Activated T-cell treated with anti-CD3 and anti-CD28 coated beads, Interleukin-2, amount 50 U/mL, for 48 hours (primary cell): Measurements from ENCODE around the gene ADAMTS17.
"Not testable (repeated sequence)": the region's sequence is repeated elsewhere in the genome, so short reads cannot be mapped to it uniquely, and the experiment has no call there.

Experiments
- DNase-seq, 2 experiments: peaks; one replicate each; pipeline ENCODE4 v3.0.0-alpha.2; 2020

ADAMTS17 gene

DNA sequence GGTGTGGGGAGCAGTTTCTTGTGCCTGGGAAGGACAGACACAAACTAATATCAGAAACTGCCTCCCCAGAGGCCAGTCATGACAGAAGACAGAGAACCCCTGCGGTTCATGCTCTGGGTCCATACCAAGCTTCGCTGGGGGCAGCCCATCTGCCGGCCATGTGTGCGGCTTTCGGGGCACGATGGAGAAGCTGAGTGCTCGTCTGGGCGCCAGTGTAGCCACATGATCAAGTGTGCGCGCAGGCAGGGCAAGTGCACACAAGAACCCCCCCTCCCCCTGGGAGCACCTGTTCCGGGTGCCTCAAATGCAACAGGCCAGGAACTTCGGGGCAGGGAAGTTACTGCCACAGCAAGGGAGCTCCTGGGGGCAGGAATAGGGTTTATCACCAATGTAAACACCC, 1.8 kb downstream of the ADAMTS17 start:
- no peak for DNase-seq

GRCh38 chr15:100339451-100339850, 2.3 kb downstream of the ADAMTS17 start:
- DNase-seq, result not testable (repeated sequence)

DNA sequence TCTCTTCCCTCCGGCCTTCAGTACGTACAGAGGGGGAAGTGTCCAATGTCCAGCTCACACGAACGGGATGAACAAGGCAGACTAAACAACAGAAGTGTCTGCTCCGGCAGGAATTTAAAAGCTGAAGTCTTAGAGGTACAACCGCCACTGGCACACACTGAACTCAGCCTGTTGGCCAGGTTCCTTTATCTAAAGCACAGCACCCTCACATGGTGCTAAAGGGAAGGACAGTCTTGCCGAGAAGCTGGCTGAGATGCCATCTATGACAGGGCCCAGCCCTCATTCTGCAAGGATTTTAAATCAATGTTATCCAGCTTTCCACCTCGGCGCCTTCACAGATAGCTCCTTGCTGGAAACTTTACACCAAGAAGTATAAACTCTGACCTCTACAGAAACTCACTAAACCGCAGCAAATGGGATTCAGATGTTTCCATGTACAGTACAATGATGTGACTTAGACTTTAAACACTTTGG, 2.8 kb downstream of the ADAMTS17 start:
- peak; percentile 66 to 72 for DNase-seq

DNA sequence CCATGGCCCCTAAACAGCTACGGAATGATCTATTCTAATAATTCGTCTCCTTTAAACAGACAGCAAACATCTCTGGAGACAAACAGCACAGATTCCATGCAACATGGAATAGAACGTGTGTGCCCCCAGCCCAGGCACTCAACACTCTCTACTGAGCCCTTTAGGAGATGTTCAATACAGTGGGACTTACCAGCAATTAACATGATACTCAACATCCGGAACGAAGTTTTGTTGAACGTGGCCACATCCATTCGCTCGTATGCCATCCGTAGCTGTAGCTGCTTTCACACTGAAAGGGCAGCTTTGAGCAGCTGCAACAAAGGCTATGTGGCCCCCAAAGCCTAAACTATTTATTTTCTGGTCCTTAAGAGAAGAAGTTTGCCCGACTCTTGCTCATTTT, 3.5 kb downstream of the ADAMTS17 start:
- DNase-seq, result no peak

GRCh38 chr15:100337096-100338044, 4.4 kb downstream of the ADAMTS17 start:
- DNase-seq, result no peak

GRCh38 chr15:100336061-100336460, 5.7 kb downstream of the ADAMTS17 start:
- DNase-seq, result no peak

DNA sequence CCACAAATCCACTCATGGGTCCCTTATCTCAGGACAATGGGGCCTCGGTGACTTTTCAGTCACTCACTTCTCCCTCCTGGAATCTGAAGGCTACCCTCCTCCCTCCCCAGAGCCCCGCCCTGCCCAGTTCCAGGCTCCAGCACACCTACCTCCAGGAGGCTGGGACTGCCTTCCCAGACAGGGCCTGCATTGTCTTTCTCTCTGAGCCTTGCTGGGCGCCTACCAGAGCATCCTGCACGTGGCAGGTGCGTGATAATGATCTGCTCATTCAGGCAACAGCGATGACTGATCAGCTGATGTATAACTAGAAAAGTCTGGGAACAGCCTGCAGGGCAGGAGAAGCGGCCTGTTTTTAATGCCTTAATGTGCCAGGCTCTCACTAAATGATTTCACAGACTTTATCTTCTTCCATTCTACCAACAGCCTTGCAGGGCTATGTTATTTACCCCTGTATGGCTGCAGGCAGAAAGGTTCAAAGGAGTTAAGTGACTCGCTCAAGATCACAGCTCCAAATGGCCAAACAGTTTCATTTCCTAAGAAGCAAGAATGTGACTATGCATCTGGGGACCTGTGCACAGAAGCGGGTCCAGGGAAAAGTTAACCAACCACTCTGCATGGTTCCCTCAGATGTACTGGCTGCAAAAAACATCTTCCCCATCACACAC, 6.3 kb downstream of the ADAMTS17 start:
- DNase-seq, result peak in 1 of 2 experiments; percentile 39

DNA sequence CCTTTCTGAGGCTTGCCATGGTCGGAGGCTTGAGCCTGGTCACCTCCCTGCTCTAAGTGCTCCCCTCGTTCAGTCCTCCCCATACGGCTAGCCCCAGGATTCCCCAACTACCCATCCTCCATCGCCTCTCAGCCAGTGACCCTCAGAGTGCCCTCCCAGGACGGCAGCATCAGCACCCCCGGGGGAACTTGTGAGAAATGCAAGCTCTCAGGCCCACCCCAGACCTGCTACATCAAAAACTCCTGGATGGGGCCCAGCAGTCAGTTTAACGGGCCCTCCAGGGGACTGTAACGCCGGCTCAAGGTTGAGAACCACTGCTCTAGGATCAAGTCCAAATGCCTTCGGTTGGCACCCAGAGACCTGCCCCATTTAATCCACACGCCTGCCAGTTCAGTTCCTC, 6.9 kb downstream of the ADAMTS17 start:
- DNase-seq, result no peak

- no peak for DNase-seq
These were observed 7.3 kb downstream of the ADAMTS17 start for GRCh38 chr15:100334456-100334855.

DNA sequence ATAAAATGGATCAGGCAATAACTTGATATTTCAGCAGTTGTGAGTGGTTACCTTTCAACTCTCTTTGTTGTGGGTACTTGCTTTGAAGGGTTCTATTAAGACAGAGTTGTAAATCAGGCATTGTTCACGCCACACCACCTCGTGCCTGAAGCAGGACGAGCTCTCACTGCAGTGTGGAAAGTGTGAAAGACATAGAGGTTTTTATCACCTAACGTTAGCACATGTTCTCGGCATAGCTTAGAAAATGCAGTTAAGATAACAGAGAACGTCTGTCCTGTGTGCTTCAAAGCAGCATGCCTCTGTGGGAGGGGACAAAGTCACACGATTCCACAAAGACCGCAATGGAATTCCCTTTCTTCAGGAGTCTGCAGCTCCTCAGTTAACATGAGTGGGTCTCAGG, 7.8 kb downstream of the ADAMTS17 start:
- no peak for DNase-seq

DNA sequence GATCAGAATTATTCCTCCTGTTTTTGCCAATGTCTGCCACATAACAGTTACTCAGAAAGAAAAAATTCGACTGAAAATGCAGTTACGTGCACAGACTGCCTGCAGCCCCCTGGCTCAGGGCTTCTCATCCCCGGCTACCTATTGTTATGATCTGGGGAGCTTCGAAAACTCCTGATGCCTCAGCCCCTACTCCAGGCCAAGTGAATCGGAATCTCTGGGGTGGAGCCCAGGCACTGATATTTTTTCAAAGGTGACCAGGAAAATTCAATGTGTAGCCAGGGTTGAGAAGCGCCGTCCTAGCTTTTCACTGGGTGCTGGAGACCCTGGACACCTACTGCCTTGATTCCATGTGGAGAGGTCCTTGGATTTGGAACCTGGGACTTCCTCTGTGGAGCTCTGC, 8.5 kb downstream of the ADAMTS17 start:
- no peak for DNase-seq

DNA sequence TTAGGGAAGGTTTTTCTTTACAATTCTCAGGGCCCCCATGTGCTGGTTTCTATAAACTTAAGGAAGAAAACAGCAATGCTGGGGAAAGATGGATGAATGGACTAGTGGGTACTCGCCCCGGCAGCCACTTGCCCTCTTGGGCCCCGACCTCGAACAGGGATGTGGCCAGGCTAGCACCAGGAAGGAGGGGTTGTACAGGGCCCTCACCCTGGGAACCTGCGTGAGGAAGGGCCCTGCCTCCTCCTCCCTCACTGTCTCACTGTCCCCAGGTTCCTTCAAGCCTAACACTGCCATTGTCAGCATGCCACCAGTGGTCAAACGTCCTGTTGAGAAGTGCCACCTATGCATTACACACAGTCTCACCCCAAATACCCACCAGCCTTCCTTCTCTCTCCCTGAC, 9.1 kb downstream of the ADAMTS17 start:
- DNase-seq, result no peak

DNA sequence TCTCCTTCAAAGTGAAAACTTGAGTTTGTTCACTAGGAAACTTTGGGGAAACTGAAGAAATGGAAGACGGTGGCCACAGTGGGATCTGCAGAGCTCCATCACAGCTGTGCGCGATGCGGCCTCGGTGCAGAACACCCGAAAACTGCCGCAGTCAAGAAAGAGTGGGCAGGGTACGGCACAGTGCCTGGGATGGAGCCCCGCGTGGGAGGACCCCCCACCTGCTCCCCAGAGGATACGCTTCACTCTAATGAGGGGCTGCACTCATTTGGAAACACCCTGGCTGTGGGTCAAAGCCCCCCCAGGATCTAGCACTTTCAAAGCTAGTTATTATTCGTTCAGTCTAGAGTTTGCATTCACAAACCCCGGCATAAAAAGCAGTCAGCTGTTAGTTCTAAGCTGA, 9.5 kb downstream of the ADAMTS17 start:
- no peak for DNase-seq

GRCh38 chr15:100330629-100331215, 11.1 kb downstream of the ADAMTS17 start:
- peak in 1 of 2 experiments; percentile 42 for DNase-seq

GRCh38 chr15:100330221-100330620, 11.6 kb downstream of the ADAMTS17 start:
- DNase-seq, result peak; percentile 55 to 58

GRCh38 chr15:100328796-100329195, 13.0 kb downstream of the ADAMTS17 start:
- DNase-seq, result peak in 1 of 2 experiments; percentile 10

DNA sequence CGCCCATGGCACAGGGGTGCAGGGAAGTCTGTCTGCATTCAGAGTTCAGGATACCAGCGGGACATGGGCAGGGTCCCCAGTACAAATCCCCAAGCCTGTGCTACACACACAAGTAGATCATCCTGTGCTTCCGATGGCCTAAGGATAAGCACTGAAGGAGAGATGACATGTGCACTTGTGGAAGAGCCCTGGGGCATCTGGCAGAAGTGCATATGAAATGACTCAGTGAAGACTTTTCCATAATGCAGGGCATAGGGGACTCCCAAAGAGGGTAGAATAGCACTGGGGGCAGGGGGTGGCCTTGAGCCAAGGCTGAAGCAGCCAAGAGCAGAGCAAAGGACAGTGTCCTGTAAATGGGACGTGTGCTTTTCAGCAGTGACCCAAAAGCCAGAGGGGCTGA, 22.9 kb downstream of the ADAMTS17 start:
- DNase-seq, result no peak

DNA sequence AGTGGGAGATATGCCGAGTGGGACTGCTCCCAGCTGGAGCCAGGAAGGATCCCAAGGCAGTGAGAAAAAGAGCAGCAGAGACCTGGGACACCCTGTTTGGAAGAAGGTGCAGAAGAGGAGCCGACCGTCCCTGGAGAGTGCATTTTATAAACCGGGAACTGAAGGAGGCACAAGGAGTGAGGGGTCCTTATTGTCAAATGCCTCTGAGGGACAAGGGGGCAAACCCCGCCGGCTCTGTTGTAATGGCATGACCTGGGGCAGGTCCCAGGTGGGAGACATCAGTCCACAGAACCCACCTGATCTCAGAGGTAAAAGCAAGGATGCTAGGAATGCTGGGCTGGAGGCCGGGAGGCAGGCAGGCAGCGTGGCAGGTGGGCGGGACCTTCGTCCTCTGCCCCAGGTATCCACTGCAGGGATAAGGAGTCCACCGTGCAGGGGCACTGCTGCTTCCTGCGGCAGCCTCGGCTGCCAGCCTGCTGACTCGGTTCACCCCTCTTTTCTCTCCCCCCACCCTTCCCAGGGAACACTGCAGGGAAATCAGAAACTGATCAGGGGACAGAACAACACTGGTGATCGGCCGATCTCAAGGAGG, 26.9 kb downstream of the ADAMTS17 start:
- DNase-seq, result no peak

GRCh38 chr15:100311833-100312476, 29.8 kb downstream of the ADAMTS17 start:
- DNase-seq, result no peak

GRCh38 chr15:100311154-100311625, 30.6 kb downstream of the ADAMTS17 start:
- no peak for DNase-seq

- DNase-seq, result no peak
These were observed 31.1 kb downstream of the ADAMTS17 start for GRCh38 chr15:100310513-100311153.

- DNase-seq, result no peak
These were observed 31.8 kb downstream of the ADAMTS17 start for GRCh38 chr15:100310041-100310405.
